GM10847 (cell line): Measurements from ENCODE around the gene MED15.

Experiments used
- POLR2A ChIP-seq: IDR thresholded peaks from 2 replicates; pipeline ENCODE4 v1.6.1; 2011; ENCODE audit not compliant: insufficient read length; ENCODE audit errors: extremely low read depth

Gene MED15

DNA sequence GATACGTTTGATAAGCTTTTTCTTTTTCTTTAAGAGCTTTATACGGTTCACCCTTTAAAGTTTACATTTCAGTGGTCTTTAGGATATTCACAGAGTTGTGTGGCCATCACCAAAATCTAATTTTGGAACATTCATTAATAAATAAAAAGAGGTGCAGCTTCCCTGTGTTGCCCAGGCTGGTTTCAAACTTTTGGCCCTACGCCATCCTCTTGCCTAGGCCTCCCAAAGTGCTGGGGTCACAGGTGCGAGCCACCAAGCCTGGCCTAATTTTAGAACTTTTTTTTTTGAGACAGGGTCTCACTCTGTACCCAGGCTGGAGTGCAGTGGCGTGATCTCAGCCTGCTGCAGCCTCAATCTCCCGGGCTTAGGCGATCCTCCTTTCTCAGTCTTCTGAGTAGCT is 30.6 kb downstream of the MED15 start:
- TF ChIP-seq POLR2A: no peak

DNA sequence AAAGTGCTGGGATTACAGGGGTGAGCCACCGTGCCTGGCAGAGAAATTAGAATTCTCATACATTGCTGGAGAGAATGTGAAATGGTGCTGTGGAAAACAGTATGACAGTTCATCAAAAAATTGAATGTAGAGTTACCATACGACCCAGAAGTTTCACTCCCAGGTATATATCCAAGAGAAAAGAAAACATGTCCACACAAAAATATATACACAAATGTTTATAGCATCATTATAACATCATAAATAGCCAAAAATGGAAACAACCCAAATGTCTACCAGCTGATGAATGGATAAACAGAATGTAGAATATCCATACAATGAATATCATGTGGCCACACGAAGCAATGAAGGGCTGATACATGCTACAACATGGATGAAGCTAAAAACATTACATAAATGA is 34.6 kb downstream of the MED15 start:
- no peak for TF ChIP-seq POLR2A

DNA sequence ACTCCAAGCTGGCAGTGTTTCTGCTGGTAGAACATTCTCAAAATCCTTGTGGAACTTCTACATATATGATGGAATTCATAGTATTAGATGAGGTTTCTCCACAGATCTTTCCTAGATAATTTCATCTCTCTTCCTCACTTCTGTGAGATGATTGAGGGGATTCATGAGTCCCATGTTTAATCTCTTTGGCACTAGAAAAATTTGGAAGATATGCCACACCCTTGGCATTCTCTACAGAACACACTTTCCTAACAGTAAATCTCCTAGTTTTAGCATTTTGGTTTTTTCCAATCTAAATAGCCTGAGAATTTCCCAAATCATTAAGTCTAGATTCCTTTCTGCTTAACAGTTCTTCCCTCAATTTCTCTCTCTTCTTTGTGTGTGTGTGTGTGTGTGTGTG is 35.3 kb downstream of the MED15 start:
- TF ChIP-seq POLR2A: no peak

DNA sequence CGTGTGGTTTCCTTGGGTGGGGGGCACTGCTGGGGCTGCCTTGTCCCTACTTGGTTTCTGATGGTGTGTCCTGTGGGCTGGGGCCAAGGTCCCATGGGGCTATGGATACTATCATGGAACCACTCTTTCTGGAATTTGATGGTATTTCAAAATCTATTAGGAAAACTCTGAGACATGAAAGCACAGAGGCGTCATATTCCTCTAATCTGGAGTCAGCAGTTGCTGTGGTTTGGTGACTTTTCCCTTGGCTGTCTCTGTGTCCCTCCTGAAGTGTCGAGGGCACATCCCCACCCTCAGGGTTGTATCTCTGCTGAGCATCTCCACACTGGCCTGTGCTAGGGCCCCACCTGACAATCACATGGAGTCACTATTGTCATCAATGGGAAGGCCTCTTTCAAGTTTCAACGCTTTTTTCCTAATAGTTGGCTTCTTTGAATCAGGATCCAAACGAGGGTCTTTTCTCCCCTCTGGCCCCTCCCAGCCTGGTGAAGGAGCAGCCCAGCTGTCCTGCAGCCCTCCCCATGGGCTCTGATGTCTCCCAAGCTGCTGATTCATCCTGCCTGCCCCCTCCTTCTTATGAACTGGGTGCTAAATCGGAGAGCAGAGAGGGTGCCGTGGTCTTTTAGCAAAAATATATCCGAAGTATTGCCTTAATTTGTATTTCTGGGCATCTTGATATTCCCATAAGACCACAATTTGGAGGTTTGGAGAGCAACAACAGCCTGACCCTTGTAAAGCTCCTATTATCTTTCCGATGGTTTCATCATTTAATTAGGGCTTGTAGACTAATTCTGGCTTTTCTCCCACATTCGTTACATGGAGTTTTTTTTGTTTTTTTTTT is 38.5 kb downstream of the MED15 start:
- TF ChIP-seq POLR2A: no peak

DNA sequence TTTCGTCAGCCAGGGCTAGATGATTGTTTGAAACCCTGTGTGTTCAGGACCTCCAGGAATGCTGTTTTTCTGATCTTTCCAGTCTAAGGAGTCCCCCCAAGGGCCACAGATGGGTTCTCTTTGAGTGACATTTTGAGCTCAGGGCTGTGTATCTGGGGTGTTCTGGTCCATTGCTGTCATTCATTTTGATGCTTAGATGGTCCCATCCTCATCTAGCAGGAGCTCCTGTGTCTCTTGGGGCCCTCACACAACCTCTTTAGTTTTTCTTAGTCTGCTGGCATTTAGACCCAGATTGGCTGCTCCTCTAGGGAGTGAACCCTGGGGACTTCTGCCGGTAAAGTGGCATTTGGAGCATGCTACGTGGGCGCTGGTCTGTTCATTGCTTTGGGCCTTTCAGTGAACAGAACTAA is 39.1 kb downstream of the MED15 start:
- no peak for TF ChIP-seq POLR2A

DNA sequence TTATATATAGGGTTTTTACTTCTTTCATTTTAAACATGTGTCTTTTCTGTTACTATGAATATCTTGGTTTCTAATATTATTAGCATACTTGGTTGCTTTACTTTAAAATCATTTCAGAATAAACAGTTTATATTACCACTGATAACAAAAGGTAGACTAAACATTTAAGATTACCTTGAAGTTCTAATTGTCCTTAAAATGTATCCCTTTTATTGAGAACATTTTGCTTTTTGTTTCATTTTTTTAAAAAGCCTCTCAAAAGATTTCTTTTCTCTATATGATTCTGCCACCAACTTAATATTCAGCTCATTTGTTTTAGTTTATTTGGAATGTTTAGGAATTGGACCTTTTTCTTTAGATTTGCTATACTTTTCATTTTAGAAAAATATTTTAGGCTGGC is 39.6 kb downstream of the MED15 start:
- TF ChIP-seq POLR2A: no peak

DNA sequence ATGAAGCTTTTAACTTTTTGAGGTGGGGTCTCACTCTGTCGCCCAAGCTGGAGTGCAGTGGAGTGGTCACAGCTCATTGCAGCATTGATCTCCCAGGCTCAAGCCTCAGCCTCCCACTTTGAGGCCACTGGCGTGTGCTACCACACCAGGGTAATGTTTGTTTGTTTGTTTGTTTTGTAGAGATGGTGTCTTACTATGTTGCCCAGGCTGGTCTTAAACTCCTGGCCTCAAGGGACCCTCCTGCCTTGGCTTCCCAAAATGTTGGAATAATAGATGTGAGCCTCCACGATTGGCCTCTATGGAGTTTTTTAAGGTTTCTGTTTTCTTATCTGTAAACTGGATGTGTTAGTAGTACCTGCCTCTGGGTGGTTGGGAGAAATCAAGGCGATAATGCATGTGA is 41.4 kb downstream of the MED15 start:
- no peak for TF ChIP-seq POLR2A

DNA sequence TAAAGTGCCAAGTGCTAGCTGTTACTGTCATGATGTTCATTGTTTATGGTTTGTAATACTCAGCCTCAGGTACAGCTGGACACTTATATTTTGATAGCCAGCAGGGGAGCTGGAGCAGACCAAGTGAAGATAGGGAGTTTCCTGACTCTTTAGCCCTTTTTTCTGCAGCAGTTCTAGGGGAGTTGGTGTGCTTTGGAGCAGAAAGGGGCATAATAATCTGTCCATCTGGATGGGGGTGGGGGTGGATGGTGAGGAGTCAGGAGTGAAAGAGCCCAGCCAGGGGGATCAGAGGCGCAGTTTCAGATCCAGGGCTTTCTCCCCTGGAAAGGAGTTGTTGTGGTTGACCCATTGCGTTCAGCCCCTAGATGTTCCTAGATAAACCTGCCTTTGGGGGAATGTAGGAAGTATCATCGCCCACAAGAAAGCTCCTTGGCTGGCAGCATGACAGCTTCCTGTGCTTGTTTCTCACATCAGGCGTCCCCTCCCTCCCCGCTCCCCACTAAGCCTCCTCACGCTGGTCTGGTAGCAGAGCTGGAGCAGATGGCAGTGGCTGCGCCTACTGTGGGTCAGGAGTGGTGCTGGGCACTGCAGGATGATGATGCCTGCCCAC is 41.9 kb downstream of the MED15 start:
- no peak for TF ChIP-seq POLR2A

DNA sequence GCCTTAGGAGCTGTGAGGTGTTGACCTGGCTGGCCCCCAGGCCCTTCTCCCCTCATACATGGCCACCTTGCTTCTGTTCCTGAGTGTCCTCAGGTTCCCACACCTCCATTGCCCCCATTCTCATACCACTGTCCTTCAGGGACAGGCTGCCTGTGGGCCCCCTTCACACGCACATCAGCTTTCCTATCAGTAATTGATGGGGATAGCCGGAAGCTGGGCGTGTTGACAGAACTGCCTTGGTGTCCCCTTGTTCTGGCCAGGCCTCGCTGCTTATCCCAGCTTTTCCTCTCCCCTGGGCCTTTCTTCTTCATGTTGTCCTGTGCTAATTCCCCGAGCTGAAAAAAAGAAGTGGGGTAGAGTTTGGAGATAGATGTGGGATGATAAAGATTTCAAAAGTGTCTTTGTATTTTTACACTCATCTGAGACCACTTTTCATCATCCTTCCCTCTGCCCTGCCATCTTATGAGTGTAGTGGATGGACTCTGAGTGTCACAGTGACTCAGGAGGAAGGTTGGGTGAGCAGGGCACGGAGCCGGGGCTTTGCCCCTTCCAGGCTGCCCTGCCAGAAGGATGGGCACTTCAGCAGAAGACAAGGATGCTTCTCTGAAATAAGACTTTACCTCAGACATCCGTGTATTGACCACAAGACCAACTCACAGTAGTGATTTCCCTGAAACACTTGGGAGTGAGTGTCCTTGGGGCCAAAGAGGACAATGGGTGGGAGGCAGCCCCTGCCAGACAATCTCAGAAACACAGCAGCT is 42.8 kb downstream of the MED15 start:
- TF ChIP-seq POLR2A: no peak

DNA sequence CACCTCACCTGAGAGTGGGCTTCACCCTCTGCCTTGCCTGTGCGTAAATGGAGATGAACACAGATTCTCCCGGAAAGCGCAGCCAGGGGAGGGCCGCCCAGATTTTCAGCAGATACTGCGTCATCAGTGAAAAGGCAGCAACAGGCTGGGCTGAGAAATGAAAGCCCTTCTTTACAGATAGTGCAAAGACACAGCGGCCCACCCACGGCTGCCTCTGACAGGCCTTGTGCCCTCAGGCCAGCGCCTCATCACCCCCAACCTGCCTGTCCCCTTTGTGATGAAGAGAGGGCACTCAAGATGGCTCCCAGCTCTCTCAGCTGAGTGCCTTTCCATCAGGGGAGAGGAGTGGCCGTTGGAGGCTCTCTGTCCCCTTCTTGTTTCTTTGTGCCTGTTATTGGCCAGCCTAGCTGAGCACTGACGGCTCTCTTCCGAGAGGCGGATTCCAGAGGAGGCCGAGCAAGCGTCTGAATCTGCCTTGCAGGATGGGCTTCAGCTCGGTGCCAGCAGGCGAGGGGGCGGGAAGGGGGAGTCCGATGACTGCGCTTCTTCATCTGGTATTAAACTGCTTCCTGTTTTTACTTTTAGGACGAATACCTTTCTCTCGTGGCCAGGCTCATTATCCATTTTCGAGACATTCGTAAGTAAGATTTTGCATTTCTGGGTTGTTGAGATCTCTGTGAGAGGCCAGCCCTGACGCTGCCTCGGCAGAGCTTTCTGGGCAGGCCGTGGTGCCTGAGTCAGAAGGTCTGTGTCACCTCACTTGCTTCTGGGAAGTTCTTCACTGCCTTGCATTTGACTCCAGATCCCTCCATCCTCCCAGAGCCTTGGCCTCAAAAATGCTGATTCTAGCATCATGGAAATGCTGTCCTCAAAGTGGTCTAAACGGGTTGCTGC is 43.7 kb downstream of the MED15 start:
- no peak for TF ChIP-seq POLR2A

DNA sequence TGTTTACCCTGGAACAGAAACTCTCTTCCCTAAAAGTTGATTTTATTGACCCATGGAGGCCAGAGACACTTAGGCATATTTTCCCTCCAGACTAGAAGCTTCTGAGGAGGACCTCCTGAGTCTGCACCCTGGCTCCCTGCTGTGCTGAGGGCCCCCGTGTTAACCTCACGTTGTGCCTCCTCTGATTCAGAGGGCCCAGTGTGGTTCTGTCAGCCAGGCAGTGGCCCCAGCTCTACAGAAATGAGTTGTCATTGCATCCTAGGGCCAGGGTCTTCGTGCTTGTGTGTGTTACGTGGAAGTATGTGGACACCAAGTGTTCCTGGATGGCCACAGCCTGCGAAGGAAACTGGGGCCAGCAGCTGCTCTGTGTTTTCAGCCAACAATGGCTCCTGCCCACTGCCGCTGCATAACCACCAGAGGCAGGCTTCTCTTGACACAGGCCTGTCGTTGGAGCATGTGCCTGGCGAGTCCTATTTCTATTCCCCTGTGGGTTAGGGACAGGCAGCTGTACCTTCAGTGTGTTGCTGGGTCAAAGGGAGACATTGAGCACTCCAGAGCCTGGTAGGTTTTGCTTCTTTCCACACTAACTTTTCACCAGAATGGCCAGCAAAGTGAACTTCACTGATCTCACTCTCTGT is 44.5 kb downstream of the MED15 start:
- TF ChIP-seq POLR2A: no peak

DNA sequence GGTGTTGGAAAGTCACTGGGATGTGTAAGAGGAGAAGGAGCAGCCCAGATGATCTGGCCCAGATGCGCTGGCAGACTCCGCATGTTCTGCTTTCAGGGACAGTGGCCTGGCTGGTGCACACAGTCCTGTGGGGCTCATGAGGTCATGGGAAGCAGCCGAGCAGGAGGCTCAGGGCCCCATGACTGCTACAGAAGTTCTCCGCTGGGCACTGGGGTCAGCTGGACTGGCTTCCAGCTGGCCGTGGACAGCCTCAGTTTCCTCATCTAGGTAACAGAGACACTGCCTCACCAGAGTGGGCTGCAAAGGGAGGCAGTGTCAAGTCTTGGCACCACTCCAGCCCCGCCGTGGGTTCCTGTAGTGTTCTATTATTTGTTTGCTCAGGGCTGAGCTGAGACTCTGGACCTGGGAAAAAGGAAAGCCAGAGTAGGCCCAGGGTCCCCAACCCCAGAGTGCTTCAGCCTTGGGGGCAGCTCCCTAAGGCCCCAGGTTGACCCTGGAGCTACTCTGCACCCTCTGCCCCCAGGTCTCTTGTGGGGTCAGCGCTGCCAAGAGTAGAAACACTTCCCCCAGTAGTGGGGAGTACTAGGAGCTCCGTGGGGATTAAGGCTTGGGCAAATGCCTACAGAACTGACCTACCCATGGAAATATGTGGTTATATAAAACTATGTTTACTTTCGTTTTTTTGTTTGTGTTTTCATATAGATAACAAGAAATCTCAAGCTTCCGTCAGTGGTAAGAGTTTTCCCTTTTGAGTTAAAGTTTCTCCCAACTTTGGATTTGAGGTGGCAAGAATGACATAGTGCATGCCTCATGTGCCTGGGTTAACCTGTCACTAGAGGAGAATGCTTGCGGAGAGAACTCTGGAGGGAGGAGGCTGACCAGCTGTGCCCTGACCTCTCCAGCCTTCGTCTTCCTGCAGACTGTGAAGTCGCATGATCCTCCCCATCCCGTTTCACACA is 45.3 kb downstream of the MED15 start:
- no peak for TF ChIP-seq POLR2A

DNA sequence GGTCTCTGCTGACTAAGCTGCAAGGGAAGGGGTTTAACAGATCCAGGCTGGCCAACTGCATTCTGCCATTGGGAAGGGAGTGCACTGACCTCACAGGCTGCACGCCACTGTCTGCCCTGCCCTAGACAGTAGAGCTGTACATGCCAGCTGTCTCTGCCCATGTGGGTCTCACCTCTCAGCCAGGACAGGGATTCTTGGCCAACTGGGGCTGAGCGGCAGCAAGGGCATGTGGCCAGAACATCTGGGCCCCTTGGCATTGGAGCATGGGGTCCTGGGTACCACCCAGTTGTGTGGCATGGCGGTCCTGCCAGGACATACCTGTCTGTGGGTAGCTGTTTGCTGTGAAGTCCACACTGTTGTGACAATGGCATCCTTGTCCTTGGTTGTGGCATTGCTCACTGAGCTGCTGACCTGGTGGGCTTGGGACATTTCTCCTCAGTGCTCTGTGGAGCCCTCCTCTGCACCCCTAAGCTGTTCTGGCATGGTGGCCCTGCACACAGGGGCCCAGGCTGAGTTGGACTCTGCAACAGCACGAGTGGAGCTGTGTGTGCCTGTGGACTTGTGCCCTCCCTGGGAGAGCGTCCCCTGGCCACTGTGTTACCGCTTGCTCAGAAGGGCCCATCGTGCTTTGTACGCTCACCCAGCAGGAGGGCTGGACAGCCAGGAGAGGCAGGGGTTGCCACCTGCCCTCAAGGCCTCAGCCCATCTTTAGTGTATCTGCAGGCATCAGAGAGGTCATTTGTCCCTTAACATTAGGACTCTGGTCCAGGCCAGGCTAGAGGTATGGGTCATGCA is 46.7 kb downstream of the MED15 start:
- TF ChIP-seq POLR2A: no peak

DNA sequence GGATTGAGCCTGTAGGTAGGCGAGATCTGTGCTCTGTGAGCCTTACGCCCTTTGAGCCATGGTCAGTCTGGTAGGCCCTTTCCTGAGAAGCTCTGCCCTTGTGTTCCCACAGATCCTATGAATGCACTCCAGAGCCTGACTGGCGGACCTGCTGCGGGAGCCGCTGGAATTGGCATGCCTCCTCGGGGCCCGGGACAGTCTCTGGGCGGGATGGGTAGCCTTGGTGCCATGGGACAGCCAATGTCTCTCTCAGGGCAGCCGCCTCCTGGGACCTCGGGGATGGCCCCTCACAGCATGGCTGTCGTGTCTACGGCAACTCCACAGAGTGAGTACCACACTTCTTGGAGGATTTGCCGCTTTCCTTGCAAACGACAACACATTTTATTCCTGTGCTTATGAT is 47.4 kb downstream of the MED15 start:
- no peak for TF ChIP-seq POLR2A
